H54 (cell line): ENCODE measurements around the gene LYL1.

Experiments used
- DNase-seq: peaks from one replicate; pipeline ENCODE4 v3.0.0; 2011; ENCODE audit warnings: low spot score, mixed read lengths; ENCODE audit not compliant: insufficient read length
- FAIRE-seq: peaks from 3 replicates; lab custom pipeline; 2011; peaks lifted over from hg19 to GRCh38; lab: Jason Lieb, UNC
- POLR2A ChIP-seq: IDR thresholded peaks from 2 replicates; pipeline ENCODE4 v1.6.1; 2011; ENCODE audit warnings: low read depth, mild to moderate bottlenecking, low read length

Gene LYL1

DNA sequence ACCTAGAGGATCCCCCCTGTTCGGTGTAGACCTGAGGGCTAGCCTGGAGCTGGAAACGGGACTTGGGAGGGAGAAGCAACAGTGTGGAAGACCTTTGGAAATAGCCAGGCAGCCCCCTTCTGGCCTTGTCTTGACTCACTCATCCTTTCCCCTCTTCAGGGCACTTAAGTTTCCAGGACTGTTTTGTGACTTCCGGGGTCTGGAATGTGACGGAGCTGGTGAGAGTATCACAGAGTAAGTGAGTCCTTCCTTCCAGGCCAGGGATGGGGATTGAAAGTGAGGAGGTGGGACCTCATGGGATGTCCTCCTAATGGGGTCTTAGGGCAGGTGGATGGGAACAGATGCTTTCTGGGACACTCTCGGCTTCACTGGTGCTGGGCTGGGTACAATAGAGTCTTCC is 29.4 kb downstream of the LYL1 start:
- DNase-seq (no peak), FAIRE-seq (no peak)
- TF ChIP-seq POLR2A: no peak

DNA sequence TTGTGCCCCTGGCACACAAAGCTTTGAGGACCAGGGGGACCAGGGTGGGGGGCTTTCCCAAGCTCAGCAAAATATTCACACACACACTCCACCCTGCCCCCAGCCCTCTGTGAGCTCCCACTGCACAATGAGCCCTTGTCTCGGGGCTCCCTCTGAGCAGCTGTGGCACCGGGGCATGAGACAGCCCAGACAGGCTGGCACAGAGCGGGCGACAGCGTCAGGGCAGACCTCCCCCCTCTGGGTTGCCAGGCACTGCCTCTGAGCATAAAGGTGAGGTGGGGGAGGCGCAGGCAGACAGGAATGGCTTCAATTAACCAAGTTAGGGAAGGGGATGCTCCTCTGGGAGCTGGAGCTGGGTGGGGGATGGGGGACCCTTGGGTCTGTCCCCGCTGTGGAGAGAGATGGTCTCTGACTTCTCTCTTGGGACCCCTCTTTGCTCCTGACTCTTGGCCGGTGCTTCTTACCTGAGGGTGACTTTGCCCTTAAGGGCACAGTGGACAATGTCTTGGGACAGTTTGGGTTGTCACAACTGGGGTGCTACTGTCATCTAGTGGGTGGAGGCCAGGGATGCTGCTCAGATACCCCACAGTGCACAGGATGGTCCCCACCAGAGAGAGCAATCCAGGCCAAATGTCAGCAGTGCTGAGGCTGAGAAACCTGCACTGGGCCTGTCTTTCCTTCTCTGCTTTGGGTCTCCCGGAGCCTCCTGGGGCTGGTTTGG is 30.3 kb downstream of the LYL1 start:
- FAIRE-seq: no peak
- TF ChIP-seq POLR2A: no peak

DNA sequence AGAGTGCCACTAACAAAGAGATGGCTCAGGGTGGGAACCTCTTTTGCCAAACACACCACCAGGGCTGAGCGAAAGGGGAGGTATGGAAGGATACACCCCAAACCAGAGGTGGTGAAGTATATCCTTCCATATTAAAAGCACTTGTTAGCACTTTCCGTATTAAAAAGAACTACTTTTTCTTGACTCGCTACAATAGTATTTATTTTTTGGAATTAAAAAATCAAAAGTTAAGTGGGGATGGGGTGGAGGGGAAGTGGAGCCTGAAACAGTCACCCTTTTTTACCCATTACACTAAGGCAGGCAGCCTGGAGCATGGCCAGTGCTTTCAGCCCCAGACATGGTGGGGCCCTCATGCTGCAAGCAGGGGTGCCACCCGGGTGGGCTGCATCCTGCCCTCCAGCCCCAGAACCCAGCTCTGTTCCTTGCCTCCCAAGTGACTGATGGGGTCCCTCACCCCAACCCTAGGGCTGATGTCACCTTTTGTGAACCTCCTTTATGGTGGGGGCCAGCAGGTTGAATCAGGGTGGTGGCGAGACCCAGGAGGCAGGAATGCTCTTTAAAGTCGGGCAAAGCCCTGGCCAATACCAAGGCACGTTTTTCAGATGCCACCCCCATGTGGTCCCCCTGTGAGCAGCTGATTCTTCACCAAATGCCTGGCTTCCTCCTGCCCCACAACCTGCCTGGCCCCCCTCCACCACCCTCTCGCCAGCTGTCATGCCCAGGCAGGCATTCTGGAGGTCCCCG is 31.0 kb downstream of the LYL1 start:
- DNase-seq (no peak), FAIRE-seq (no peak)
- TF ChIP-seq POLR2A: no peak

More for the DNA sequence above, 30.3 kb downstream of the LYL1 start:
- DNase-seq: no peak

DNA sequence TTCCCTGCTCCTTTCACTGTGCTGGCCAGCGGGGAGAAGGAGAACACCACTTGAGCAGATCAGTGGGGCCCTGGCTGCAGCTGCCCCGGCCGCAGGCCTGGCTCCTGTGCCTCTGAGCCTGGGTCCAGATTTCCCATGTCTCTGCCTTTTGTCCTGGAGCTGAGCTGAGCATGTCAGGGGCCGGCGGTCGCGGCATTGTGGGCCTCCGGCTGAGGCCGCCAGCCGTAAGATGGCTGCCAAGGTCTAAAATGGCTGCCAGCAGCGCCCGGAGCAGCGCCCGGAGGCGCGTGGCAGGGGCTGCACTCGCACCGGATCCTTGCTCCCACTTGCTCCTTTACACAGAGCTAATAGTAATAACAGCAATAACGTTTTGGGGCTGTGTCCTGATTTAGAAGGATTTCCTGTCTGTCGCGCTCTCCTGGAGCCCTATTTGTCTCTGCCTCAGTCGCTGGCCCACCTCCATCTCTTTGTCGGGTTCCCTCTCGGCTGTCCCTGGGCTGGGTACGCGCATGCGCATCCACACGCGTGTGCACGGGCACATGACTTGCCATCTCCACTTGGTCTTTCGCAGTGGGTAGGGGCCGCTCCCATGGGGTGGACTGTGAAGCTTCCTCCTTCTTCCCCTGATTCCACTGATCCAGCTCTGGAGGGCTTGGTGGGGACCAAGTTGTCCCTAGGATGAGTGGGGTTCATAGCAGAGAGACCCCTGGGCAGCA is 32.1 kb downstream of the LYL1 start:
- FAIRE-seq: no peak
- no peak for TF ChIP-seq POLR2A

DNA sequence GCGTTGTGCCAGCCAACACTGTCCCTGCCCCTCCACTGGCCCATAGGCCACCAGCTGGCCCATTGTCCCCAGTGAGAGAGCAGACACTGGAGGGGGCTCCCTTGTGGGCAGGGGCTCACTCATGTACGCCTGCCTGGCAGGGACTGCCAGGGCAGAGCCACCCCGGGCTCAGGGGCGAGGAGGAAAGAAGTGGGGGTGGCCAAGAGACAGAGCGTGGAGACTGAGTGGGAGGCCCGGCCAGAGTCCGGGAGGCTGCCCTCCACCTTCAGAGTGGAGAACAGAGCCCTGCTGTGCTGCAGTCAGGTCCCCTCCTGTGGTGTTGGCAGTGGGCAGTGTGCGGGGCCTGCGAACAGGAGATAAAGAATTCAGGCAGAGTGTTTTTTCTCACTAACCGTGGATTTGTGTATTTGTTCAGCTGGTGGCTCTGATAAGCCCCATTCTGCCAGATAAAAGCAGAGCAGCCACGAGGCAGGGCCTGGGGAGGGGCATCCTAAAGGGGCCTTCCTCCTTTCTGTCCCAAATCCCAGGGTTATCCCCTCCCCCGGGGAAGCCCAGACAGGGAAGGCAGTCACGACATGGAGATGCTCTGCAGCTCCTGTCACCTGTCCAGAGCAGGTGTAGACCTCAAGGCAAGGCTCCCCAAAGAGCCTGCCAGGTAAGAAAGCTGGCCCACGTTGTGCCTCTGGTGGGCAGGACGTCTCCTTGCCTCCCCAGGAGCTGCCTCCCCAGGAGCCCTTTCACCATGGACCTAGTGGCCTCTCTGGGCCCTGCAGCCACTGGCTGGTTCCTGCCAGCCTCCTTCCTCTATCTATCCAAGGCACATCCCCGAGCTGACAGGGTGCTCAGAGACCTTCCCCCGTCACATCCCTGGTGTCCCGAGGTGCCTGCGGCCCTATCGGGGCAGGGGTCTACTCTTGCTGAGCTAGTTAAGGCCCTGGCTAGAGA is 33.0 kb downstream of the LYL1 start:
- no peak for FAIRE-seq
- DNase-seq: no peak
- TF ChIP-seq POLR2A: no peak

More for the DNA sequence above, 32.1 kb downstream of the LYL1 start:
- DNase-seq: no peak

DNA sequence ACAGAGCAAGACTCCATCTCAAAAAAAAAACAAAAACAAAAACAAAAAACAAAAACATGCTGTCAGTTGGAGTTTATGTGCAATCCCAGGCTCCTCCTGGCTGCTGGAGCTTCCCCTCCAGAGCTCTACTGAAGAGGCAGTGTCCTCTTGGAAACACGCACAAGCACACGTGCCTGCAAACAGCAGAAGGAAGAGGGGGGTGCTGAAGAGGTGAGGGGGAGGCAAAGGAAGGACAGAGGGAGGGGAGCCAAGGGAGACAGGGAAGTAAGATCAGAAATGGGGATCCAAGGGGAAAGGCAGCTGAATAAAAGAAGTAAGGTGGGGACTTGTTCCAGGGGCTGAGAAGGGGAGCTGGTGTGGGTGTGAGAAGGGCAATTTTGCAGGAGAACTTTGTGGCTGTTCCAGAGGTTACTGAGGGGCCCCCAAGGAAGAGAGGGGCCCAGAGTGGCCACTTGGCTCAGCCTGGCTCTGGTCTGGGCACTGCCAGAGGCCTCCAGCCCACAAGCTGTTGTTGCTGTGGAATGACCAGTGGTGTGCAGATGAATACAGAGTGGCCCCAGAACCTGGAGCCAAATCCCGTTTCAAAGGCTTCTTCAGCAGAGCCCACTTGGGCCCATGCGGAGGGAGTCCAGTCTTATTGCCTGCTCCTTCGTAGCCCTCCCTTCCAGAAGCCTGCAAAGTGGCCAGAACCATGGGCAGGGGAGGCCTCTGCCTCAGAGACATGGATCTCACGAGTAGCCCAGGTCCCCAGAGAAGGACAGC is 34.4 kb downstream of the LYL1 start:
- DNase-seq: no peak
- no peak for TF ChIP-seq POLR2A
- FAIRE-seq: no peak

DNA sequence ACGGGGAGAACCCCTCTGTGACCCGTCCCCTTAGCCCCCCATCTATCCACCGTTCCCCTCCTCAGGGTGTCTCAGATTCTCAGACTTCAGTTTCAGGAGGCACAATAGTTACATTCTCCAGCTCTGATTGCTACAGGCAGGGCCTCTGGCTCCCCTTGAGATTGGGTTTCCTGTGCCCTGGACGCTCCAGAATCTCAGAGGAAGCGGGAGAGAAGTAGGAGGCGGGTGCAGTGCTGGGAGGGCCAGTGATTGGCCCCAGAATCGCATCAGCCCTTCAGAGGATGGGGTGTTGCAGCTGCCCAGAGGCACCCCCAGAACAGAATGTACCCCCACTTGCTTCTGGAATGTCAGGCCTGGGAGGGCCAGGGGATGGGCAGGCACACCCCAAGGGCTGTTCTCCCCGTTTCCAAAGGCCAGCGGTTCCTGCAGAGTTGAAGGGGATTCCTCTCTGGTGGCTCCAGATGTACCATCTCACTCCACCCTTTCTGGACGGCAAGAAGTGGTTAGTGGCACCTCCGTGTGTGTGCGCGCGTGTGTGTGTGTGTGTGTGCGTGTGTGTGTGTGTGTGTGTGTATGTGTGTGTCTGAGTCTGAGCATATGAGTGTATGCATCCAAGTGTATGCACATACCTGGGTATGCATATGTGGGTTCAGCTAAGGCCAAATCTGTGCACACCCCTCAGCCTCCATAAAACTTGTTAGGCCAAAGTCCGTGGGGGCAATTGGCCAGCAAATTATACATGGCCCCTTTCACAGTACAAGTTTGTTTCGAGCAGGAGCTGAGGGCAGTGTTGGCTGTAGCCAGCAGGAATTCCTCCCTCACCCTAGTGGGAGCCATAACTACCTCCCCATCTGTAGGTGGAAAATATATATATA is 35.5 kb downstream of the LYL1 start:
- TF ChIP-seq POLR2A: no peak
- FAIRE-seq (no peak), DNase-seq (no peak)

DNA sequence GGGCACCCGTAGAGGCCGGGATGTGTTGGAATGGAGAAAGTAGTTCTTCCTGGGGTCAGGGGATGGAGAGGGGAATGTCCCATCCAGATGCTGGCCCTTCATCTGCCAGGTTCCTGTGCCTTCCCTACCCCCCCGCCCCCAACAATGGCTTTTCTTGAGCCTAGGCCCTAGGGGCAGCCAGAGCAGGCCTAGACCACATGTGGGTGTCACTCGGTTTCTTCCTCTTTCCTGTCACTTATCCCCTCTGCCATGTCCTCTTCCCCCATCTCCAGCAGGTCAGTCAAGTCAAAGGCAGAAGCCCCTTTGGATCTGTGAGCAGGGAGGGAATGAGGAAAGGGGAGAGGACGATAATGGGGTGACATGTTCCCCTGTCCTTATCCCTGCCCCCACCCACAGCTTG is 36.4 kb downstream of the LYL1 start:
- FAIRE-seq (no peak), DNase-seq (no peak)
- TF ChIP-seq POLR2A: no peak

DNA sequence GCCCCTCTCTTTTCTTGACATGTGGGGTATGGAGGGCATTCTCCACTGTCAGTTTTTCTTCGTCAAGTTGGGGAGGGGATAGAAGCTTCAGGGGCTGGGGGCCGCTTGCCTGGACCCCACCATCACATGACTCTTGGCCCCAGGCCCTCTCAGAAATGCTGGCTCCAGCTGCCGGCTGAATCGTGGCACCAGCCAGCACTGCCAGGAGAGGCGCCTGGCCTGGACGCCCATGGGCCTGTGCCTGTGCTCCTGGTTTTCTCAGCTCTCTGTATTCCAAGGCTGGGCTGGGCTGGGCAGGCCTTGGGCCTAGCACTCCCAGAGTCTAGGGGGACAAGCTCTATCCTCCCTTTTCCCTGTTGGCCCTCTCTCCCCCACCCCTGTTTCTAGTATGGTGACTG is 38.6 kb downstream of the LYL1 start:
- no peak for DNase-seq
- FAIRE-seq: no peak
- no peak for TF ChIP-seq POLR2A

DNA sequence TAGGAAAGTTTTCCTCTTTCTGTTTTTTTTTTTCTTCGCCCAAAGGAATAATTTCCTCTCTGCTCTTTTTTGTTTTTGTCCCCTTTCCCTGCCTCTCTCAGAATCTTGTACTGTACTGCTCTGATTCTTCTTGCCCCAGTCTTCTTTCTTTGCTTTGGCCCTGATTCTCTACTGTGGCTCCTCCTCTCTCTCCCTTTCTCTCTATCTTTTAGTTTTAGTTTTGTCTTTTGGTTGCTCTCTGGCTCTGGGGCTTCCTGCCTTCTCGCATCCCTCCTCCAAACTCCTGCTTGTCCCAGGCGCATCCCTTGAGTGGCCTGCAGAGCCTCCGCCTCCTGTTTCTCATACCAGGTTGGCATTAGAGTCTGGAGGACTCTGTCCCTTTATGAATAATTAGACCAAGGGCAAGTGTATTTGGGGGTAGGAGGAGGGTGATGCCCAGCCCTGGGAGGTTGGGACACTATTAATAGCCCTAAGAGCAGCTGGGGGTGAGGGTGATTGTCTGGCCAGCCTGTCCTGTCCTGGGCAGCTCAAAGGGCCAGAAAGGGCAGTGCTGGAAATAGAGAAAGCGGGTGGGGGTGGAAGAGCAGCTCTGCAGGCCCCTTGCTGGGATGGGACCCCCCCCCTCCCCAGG is 39.1 kb downstream of the LYL1 start:
- FAIRE-seq: no peak
- TF ChIP-seq POLR2A: no peak
- DNase-seq: no peak

DNA sequence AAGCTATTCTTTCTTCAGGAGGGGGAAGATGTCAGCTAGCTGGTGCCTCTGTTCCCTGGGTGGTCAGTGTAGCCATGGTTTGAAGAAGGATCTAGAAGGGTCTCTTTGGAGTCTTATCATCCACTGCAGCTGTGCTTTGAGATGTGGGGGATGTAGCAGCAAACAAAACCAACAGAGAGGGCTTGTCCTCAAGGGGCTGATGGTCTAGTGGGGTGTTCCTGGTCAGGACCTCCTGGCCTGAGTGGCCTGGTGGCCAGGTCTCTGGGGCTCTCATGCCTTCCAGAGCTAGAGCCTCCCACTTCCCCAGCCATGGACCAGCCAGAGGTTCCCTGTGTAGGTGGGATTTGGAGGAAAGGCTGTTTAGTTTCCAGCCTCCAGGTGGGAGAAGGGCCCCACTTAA is 40.3 kb downstream of the LYL1 start:
- DNase-seq (no peak), FAIRE-seq (no peak)
- no peak for TF ChIP-seq POLR2A
